GM19455 (cell line): ENCODE results near the gene FER.

Source experiments
- ATAC-seq: cut with Tn5 transposase; IDR thresholded peaks from one replicate; pipeline ENCODE4 v1.9.1; 2021; ENCODE audit not compliant: unreplicated experiment

FER gene

DNA sequence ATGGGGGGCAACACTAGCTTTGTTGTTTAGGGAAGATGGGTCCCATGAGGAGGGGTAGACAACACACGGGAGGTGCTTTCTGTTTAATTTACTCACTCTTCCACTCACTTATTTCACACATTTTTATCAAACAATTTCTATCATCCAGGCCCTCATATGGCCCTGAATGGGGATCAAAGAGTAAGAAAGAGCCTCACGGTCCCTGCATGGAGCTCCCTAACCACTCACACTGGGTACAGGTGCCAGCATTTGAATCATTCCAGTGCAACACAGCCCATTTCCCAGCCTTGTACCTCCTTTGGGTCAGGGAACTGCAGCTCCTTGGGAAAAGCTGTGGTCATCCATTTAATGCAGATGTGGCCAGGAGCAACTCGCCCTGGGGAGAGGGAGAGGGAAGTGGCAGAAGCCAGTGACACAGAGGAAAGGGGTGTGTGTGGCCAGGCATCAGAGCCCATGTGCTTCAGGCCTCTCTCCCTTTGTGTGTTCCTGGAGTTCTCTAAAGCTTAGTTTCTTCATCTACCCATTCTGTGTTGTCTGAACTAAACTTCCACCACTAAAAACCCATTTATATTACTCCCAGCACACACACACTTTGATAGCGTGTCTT lies 476.7 kb downstream of the FER start:
- no peak for ATAC-seq

DNA sequence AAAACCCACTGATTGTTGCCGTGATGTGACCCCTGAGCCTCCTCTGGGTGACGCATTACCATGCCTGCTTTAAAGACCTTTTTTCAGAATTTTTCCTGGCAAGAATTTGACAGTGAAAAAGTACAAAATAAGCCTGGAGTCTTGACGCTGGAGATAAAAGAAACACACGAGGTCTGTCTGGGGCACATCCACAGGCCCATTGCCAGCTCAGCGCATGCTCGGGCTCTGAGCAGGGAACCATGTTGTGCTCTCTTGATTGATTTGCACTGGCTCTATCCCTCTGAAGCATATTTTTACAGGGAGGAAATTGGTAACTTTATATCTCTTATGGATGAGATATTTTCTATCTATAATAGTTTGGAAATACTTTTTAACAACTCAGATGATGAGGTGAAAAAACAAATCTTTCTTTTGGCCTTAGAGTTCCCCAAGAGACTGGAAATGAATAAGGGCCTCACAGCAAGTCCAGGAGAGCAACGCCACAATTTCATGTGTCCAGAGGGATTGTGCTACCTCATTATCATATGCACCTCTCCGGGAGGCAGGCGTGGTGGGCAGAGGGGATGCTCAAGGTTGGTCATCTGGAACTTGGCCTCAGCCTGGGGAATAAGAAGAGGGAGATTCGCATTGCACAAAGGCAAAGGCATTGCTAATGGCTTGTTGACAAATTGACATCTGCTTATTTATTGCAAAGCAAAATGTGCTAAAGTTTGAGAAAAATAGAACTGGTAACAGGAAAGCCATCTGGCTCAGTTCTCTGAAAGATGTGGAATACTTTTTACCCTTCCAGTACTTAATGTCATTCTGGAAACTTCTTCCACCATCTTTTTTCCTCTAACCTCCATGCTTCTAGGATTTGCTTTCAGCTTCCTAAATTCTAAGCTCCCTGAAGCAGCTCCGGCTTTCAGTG lies 478.3 kb downstream of the FER start:
- ATAC-seq = no peak

DNA sequence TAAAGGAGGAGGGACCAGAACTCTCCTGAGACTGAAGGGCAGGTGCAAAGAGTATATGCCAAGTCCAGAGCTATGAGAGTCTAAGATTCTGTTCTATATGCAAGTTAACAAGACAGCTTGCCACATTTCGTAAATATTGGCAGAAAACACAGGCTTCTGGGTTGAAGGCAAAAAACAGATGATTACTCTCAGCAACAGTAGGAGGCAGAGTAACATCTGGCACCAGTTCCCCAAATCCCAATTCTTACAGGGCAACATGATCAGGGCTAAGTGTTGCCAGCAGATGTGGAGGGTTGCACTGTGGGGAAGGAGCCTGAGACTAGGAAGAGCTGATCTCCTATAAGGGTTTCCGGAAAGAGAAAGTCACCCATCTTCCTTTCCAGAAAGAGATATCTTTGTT lies 482.7 kb downstream of the FER start:
- ATAC-seq = no peak

DNA sequence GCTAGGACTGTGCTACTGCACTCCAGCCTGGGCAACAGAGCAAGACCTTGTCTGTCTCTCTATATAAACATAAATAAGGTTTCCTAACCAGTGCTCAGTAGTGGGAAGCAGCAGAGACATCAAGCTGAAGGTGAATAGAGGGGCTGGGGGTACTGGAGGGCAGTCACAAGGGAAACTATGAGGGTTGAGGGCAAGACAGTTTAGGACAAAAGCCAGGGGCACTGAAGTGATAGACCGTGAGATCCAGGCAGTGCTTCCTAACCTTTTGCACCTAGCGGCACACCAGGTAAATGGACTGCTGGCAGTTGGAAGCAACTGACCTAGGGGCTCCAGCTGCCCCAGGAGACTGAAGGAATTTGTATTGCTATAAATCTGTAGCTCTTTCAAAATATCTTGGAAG lies 483.6 kb downstream of the FER start:
- no peak for ATAC-seq

- no peak for ATAC-seq
Observed at GRCh38 chr5:109234381-109234780, 486.7 kb downstream of the FER start.

GRCh38 chr5:109239456-109239855 lies 491.8 kb downstream of the FER start:
- no peak for ATAC-seq

- no peak for ATAC-seq
Observed at GRCh38 chr5:109242518-109242917, 494.8 kb downstream of the FER start.

DNA sequence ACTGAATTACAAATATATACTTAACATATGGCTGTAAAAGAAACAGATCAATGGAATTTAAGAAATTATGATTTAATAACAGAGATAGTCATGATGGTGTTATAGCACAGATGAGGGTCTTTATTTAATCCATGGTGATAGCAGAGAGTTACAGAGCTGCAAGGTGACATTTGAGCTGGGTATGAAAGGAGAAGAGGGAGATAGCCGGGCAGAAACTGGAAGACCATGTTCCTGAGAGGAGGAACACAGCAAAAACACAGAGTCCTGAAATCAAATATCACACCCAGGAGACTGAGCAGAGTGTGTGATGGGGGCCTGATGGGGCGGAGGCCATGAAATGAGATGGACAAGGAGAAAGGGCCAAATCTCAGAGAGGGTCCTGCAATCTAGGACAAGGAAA lies 498.7 kb downstream of the FER start:
- ATAC-seq = no peak
